SK-N-SH (cell line): ENCODE data around the gene SUPT3H. TPM values are rescaled to one million over a fixed set of nuclear protein-coding genes. Genes with fewer than 3 reads are reported as not detected.

Experiments
- CTCF ChIA-PET: fragments of 300-600, 350-600 bp; formaldehyde crosslinking; extraction: SDS; loops from one replicate; lab custom pipeline; 2021; lab: Yijun Ruan, JAX
- POLR2A ChIA-PET: fragments of 350-600 bp; sonication (Branson Sonifier 250); formaldehyde crosslinking; extraction: SDS; loops from one replicate; lab custom pipeline; 2020; ENCODE audit warnings: antibody characterized with exemption, inconsistent platforms; lab: Yijun Ruan, JAX
- DNase-seq: peaks from one replicate; pipeline ENCODE4 v3.0.0; 2012
- H2AFZ ChIP-seq: fragments of 200-600 bp; sonication (generic); 2 replicates; pipeline ENCODE4 v1.8.1; 2016; ENCODE audit warnings: antibody characterized with exemption, mild to moderate bottlenecking, low read depth
- H3F3A ChIP-seq: fragments of 200-600 bp; sonication (generic); replicated peaks from 2 replicates; pipeline ENCODE3; 2016; ENCODE audit warnings: antibody characterized with exemption, mild to moderate bottlenecking; ENCODE audit not compliant: insufficient read depth
- H3K27ac ChIP-seq, 2 experiments: fragments of 200-500 bp in 1 of 2; fragments of 200-600 bp in 1 of 2; sonication (Bioruptor generic) in 1 of 2; sonication (generic), shearing (Covaris generic) in 1 of 2; 2 replicates each; pipeline versions ENCODE4 v1.5.1 to v1.6.1; 2014 to 2016; ENCODE audit warnings: low read depth in 2 of 2, inconsistent platforms in 1 of 2, low read length in 1 of 2, mild to moderate bottlenecking in 1 of 2, mixed read lengths in 1 of 2
- H3K27me3 ChIP-seq: fragments of 200-600 bp; sonication (generic), shearing (Covaris generic); 2 replicates; pipeline ENCODE4 v1.6.1; 2016; ENCODE audit warnings: mixed run types; ENCODE audit not compliant: insufficient read depth
- H3K36me3 ChIP-seq, 2 experiments: fragments of 200-500 bp in 1 of 2; fragments of 200-600 bp in 1 of 2; sonication (Bioruptor generic) in 1 of 2; sonication (generic) in 1 of 2; replicated peaks in 1 of 2; 2 replicates each; pipeline versions ENCODE3 to v1.5.1; 2014 to 2016; ENCODE audit warnings: low read length in 1 of 2, mild to moderate bottlenecking in 1 of 2; ENCODE audit not compliant: insufficient read depth in 2 of 2, control insufficient read depth in 1 of 2
- H3K4me1 ChIP-seq, 2 experiments: fragments of 200-500 bp in 1 of 2; fragments of 200-600 bp in 1 of 2; sonication (Bioruptor generic) in 1 of 2; sonication (generic), shearing (Covaris generic) in 1 of 2; 2 replicates each; pipeline versions ENCODE4 v1.5.1 to v1.6.1; 2014 to 2016; ENCODE audit warnings: low read depth in 1 of 2, low read length in 1 of 2, mixed run types in 1 of 2; ENCODE audit not compliant: insufficient read depth in 2 of 2, control insufficient read depth in 1 of 2
- H3K4me2 ChIP-seq: fragments of 200-600 bp; sonication (generic), shearing (Covaris generic); 2 replicates; pipeline ENCODE4 v1.6.1; 2017; ENCODE audit warnings: mixed run types
- H3K4me3 ChIP-seq, 2 experiments: fragments of 200-500 bp in 1 of 2; fragments of 200-600 bp in 1 of 2; sonication (Bioruptor generic) in 1 of 2; sonication (generic), shearing (Covaris generic) in 1 of 2; 2 replicates each; pipeline versions ENCODE4 v1.5.1 to v1.8.1; 2014 to 2016; ENCODE audit warnings: low read depth in 2 of 2, inconsistent platforms in 1 of 2, low read length in 1 of 2, mild to moderate bottlenecking in 1 of 2, mixed read lengths in 1 of 2, moderate library complexity in 1 of 2
- H3K79me2 ChIP-seq: fragments of 200-600 bp; sonication (generic); 2 replicates; pipeline ENCODE4 v1.8.1; 2017; ENCODE audit warnings: mild to moderate bottlenecking; ENCODE audit not compliant: insufficient read depth
- H3K9ac ChIP-seq: fragments of 200-600 bp; sonication (generic); 2 replicates; pipeline ENCODE4 v1.6.1; 2017; ENCODE audit warnings: mixed run types
- H3K9me2 ChIP-seq: fragments of 200-600 bp; sonication (generic); 2 replicates; pipeline ENCODE4 v1.6.1; 2017; ENCODE audit warnings: mixed run types
- H3K9me3 ChIP-seq: fragments of 200-600 bp; sonication (generic); 2 replicates; pipeline ENCODE4 v1.6.1; 2017; ENCODE audit warnings: mixed run types, mild to moderate bottlenecking, moderate library complexity
- H4K20me1 ChIP-seq: fragments of 200-600 bp; sonication (generic); 2 replicates; pipeline ENCODE4 v1.6.1; 2017; ENCODE audit warnings: mild to moderate bottlenecking, mixed run types; ENCODE audit not compliant: insufficient read depth
- EP300 ChIP-seq, 2 experiments: IDR thresholded peaks; 2 replicates each; pipeline versions ENCODE4 v1.4.0 to v1.6.1; 2012; ENCODE audit warnings: borderline replicate concordance in 1 of 2, low read depth in 1 of 2, low read length in 1 of 2
- FOXJ3 ChIP-seq: sonication (generic); formaldehyde crosslinking; IDR thresholded peaks from 2 replicates; pipeline ENCODE4 v1.5.1; 2020; ENCODE audit warnings: mild to moderate bottlenecking, missing genetic modification reagents
- FOXM1 ChIP-seq: IDR thresholded peaks from 2 replicates; pipeline ENCODE4 v1.4.0; 2012; ENCODE audit warnings: low read depth, mild to moderate bottlenecking
- MXI1 ChIP-seq: IDR thresholded peaks from 2 replicates; pipeline ENCODE4 v1.6.1; 2012; ENCODE audit warnings: mild to moderate bottlenecking, low read depth, low read length, improper control_type of control experiment
- REST ChIP-seq: IDR thresholded peaks from 2 replicates; pipeline ENCODE4 v1.6.1; 2012; ENCODE audit warnings: mild to moderate bottlenecking, low read depth, low read length, moderate library complexity
- RFX5 ChIP-seq: IDR thresholded peaks from 2 replicates; pipeline ENCODE4 v1.6.1; 2012; ENCODE audit warnings: mild to moderate bottlenecking, improper control_type of control experiment, low read length
- TAF1 ChIP-seq: IDR thresholded peaks from 2 replicates; pipeline ENCODE4 v1.6.1; 2012; ENCODE audit warnings: low read depth, mild to moderate bottlenecking, low read length, moderate library complexity, borderline replicate concordance
- TCF12 ChIP-seq: IDR thresholded peaks from 2 replicates; pipeline ENCODE4 v1.4.0; 2012
- USF2 ChIP-seq: fragments of 150-350 bp; IDR thresholded peaks from 2 replicates; pipeline ENCODE4 v1.6.1; 2017; ENCODE audit warnings: antibody characterized with exemption, low read length, low read depth, borderline replicate concordance
- WGBS: methylation state at CpG from one replicate; pipeline ENCODE4 v1.1.6; 2017; ENCODE audit warnings: low lambda C conversion rate; 5-methylcytosine and 5-hydroxymethylcytosine counted together
- polyA plus RNA-seq, 3 experiments: library from polyadenylated mRNA; depleted of rRNA; stranded (reverse); fragments of >200 nt; gene quantifications; 2 replicates each; pipeline ENCODE4 v1.2.3, GENCODE V29; 2012

SUPT3H gene
- polyA plus RNA-seq, 1 of the 3 experiments (the other 2 are of a cell fraction): 10.9 TPM

GRCh38 chr6:45136495-45136894 is 241.2 kb downstream of the SUPT3H start:
- POLR2A ChIA-PET: no interaction called here
- Histone ChIP-seq H3K79me2 (no peaks in the 10 kb centered on the region), H3K9me3 (peaks cover 16% of the 10 kb centered on the region), H3F3A (no peaks in the 10 kb centered on the region), H3K4me1 (peaks cover 2 to 9% of the 10 kb centered on the region in 2 experiments; a peak in 2 of 4 replicates), H3K4me2 (no peak overlapping the region), H4K20me1 (no peaks in the 10 kb centered on the region), H3K9ac (no peak overlapping the region), H3K9me2 (no peaks in the 10 kb centered on the region), H2AFZ (no peak overlapping the region), H3K27me3 (no peaks in the 10 kb centered on the region), H3K36me3 (no peaks in the 10 kb centered on the region), H3K27ac (no peak overlapping the region), H3K4me3 (no peak overlapping the region)
- TF ChIP-seq FOXJ3 (CRISPR knock-in tag) (no peak), USF2 (no peak), TCF12 (no peak), EP300 (IDR thresholded peaks at IDR 0.05; ENCODE audit: borderline replicate concordance in 1 of 2, low read depth in 1 of 2, low read length in 1 of 2) (no peak), REST (no peak), RFX5 (no peak)
- DNase-seq: no peak
- CTCF ChIA-PET: no interaction called here

GRCh38 chr6:45132658-45133294 is 245.0 kb downstream of the SUPT3H start:
- Histone ChIP-seq H3K4me1 (peaks cover 2 to 9% of the 10 kb centered on the region in 2 experiments; a peak in 2 of 4 replicates), H3K9ac (no peak overlapping the region), H3K9me3 (peaks cover 14% of the 10 kb centered on the region), H3K27me3 (no peaks in the 10 kb centered on the region), H2AFZ (no peak overlapping the region)
- 85% methylated on average over 1 of the region's 1 CpG for WGBS
- TF ChIP-seq MXI1 (no peak), TAF1 (no peak), FOXM1 (no peak), USF2 (no peak), EP300 (IDR thresholded peaks at IDR 0.05; ENCODE audit: borderline replicate concordance in 1 of 2, low read depth in 1 of 2, low read length in 1 of 2) (no peak)
- TF ChIP-seq, all 33 proteins: peak for 0
- Histone ChIP-seq H3K36me3 (no peaks in the 10 kb centered on the region), H3K4me3 (no peak overlapping the region), H3K4me2 (no peak overlapping the region), H3K79me2 (no peaks in the 10 kb centered on the region), H3K9me2 (no peaks in the 10 kb centered on the region), H3K27ac (no peak overlapping the region), H3F3A (no peaks in the 10 kb centered on the region), H4K20me1 (no peaks in the 10 kb centered on the region)
- no peak for DNase-seq
- ChIA-PET CTCF (no interaction called here), POLR2A (no interaction called here)
